Measurements from ENCODE around the gene RB1. TPM values are rescaled to one million over a fixed set of nuclear protein-coding genes. Genes with fewer than 3 reads are reported as not detected.

RB1 gene
- total and polyA plus RNA-seq, 4 donors = 10.0 to 69.9 (median 26.1) TPM

GRCh38 chr13:48511621-48512230, 208.2 kb downstream of the RB1 start:
- H3K36me3 ChIP-seq (ENCODE audit: control insufficient read depth in 4 of 4, insufficient read depth in 4 of 4, low read length in 4 of 4) = peaks cover 2 to 23% (median 3%) of the 10 kb centered on the region in 4 donors
- no peak overlapping the region for H3K4me3 ChIP-seq
- no peaks in the 10 kb centered on the region for H3K9me3 ChIP-seq (ENCODE audit: control insufficient read depth in 4 of 4, insufficient read depth in 3 of 4, low read length in 3 of 4)
- DNase-seq (no peak), ATAC-seq (ENCODE audit: insufficient read depth, low FRiP score) (no peak)
- H3K9ac ChIP-seq (ENCODE audit: insufficient read depth in 1 of 2, low read length in 2 of 2) = no peak overlapping the region
- no peaks in the 10 kb centered on the region for H3K27me3 ChIP-seq (ENCODE audit: control insufficient read depth in 3 of 3, insufficient read depth in 3 of 3, low read length in 2 of 3)
- H3K4me1 ChIP-seq (ENCODE audit: control insufficient read depth in 5 of 5, insufficient read depth in 5 of 5, low read length in 5 of 5) = peaks cover 0 to 8% (median 0%) of the 10 kb centered on the region in 5 donors
- no peak overlapping the region for H3K27ac ChIP-seq (ENCODE audit: low read depth in 1 of 2, low read length in 1 of 2)
- WGBS, 2 donors = 67 to 84% methylated on average over 10 of the region's 10 CpGs
- TF ChIP-seq, protein P1, sequence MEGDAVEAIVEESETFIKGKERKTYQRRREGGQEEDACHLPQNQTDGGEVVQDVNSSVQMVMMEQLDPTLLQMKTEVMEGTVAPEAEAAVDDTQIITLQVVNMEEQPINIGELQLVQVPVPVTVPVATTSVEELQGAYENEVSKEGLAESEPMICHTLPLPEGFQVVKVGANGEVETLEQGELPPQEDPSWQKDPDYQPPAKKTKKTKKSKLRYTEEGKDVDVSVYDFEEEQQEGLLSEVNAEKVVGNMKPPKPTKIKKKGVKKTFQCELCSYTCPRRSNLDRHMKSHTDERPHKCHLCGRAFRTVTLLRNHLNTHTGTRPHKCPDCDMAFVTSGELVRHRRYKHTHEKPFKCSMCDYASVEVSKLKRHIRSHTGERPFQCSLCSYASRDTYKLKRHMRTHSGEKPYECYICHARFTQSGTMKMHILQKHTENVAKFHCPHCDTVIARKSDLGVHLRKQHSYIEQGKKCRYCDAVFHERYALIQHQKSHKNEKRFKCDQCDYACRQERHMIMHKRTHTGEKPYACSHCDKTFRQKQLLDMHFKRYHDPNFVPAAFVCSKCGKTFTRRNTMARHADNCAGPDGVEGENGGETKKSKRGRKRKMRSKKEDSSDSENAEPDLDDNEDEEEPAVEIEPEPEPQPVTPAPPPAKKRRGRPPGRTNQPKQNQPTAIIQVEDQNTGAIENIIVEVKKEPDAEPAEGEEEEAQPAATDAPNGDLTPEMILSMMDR (IDR thresholded peaks at IDR 0.05; ENCODE audit: control extremely low read depth, extremely low read depth) = no peak

- no peak overlapping the region for H3K9ac ChIP-seq (ENCODE audit: insufficient read depth in 1 of 2, low read length in 2 of 2)
- TF ChIP-seq, protein P1 (IDR thresholded peaks at IDR 0.05; ENCODE audit: control extremely low read depth, extremely low read depth) = no peak
- WGBS, 2 donors = 96 to 98% methylated on average over 4 of the region's 4 CpGs
- peaks cover 0 to 7% (median 0%) of the 10 kb centered on the region in 5 donors for H3K4me1 ChIP-seq (ENCODE audit: control insufficient read depth in 5 of 5, insufficient read depth in 5 of 5, low read length in 5 of 5)
- no peak overlapping the region for H3K27ac ChIP-seq (ENCODE audit: low read depth in 1 of 2, low read length in 1 of 2)
- no peaks in the 10 kb centered on the region for H3K27me3 ChIP-seq (ENCODE audit: control insufficient read depth in 3 of 3, insufficient read depth in 3 of 3, low read length in 2 of 3)
- ATAC-seq (ENCODE audit: insufficient read depth, low FRiP score) = no peak
- DNase-seq = no peak
- no peak overlapping the region for H3K4me3 ChIP-seq
- no peaks in the 10 kb centered on the region for H3K9me3 ChIP-seq (ENCODE audit: control insufficient read depth in 4 of 4, insufficient read depth in 3 of 4, low read length in 3 of 4)
- peaks cover 3 to 24% (median 6%) of the 10 kb centered on the region in 4 donors for H3K36me3 ChIP-seq (ENCODE audit: control insufficient read depth in 4 of 4, insufficient read depth in 4 of 4, low read length in 4 of 4)
Observed at GRCh38 chr13:48514793-48515192, 211.2 kb downstream of the RB1 start.

DNA sequence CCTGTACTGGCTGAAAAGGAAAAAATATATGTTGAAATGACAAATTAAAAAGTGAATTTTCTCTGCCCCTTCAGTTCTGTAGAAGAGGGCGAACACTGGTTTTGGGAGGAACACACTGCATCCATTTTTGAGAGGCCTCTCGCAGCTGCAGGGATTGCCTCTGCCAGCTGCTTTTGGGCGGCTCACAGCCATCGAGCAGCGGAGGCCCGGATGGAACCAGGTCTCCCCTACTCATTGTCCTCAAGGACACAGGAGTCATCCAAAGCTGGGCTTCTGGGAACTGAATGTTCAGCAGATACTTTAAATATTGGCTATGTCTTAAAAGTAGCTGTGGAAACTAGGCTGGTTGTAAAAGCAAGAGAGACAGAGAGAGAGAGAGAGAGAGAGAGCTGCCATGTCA, 212.2 kb downstream of the RB1 start:
- H3K9me3 ChIP-seq (ENCODE audit: control insufficient read depth in 4 of 4, insufficient read depth in 3 of 4, low read length in 3 of 4) = no peaks in the 10 kb centered on the region
- DNase-seq (no peak), ATAC-seq (ENCODE audit: insufficient read depth, low FRiP score) (no peak)
- H3K9ac ChIP-seq (ENCODE audit: insufficient read depth in 1 of 2, low read length in 2 of 2) = no peak overlapping the region
- no peaks in the 10 kb centered on the region for H3K27me3 ChIP-seq (ENCODE audit: control insufficient read depth in 3 of 3, insufficient read depth in 3 of 3, low read length in 2 of 3)
- TF ChIP-seq, protein P1 (IDR thresholded peaks at IDR 0.05; ENCODE audit: control extremely low read depth, extremely low read depth) = no peak
- H3K27ac ChIP-seq (ENCODE audit: low read depth in 1 of 2, low read length in 1 of 2) = no peak overlapping the region
- peaks cover 0 to under 1% (median 0%) of the 10 kb centered on the region in 5 donors for H3K4me1 ChIP-seq (ENCODE audit: control insufficient read depth in 5 of 5, insufficient read depth in 5 of 5, low read length in 5 of 5)
- peaks cover 3 to 24% (median 6%) of the 10 kb centered on the region in 4 donors for H3K36me3 ChIP-seq (ENCODE audit: control insufficient read depth in 4 of 4, insufficient read depth in 4 of 4, low read length in 4 of 4)
- no peak overlapping the region for H3K4me3 ChIP-seq
- 95 to 99% methylated on average over 6 of the region's 6 CpGs for WGBS, 2 donors

DNA sequence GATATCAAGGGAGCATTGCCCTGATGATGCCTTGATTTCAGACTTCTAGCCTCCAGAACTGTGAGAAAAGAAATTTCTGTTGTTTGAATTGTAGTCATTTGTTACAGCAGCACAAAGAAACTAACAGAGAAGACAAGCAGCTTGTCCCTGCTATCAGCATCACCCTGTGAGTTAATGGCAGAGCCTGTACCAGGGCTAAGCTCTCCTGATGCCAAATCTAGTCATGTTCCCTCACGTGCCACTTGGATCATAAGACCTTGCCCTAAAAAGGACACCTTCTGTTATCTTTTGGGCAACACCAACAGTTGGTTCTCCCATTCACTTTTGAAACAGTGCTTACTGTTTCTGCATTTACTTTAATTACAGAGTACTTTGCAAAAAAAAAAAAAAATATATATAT, 214.5 kb downstream of the RB1 start:
- Histone ChIP-seq H3K4me3 (no peak overlapping the region), H3K9me3 (ENCODE audit: control insufficient read depth in 4 of 4, insufficient read depth in 3 of 4, low read length in 3 of 4) (no peaks in the 10 kb centered on the region), H3K27ac (ENCODE audit: low read depth in 1 of 2, low read length in 1 of 2) (no peak overlapping the region), H3K4me1 (ENCODE audit: control insufficient read depth in 5 of 5, insufficient read depth in 5 of 5, low read length in 5 of 5) (no peaks in the 10 kb centered on the region), H3K9ac (ENCODE audit: insufficient read depth in 1 of 2, low read length in 2 of 2) (no peak overlapping the region), H3K27me3 (ENCODE audit: control insufficient read depth in 3 of 3, insufficient read depth in 3 of 3, low read length in 2 of 3) (no peaks in the 10 kb centered on the region), H3K36me3 (ENCODE audit: control insufficient read depth in 4 of 4, insufficient read depth in 4 of 4, low read length in 4 of 4) (peaks cover 3 to 15% (median 6%) of the 10 kb centered on the region in 4 donors)
- DNase-seq (no peak), ATAC-seq (ENCODE audit: insufficient read depth, low FRiP score) (no peak)
- TF ChIP-seq, protein P1 (IDR thresholded peaks at IDR 0.05; ENCODE audit: control extremely low read depth, extremely low read depth) = no peak
- WGBS, 2 donors = 94 to 97% methylated on average over 1 of the region's 1 CpG

All from lung (tissue), 12 donors.